ENCODE data around the gene DNM3. TPM values are rescaled to one million over a fixed set of nuclear protein-coding genes. Genes with fewer than 3 reads are reported as not detected.
"Not testable (repeated sequence)": the region's sequence is repeated elsewhere in the genome, so short reads cannot be mapped to it uniquely, and the experiment has no call there.

Gene DNM3
- total and polyA plus RNA-seq, 2 donors (not counting 1 experiment from before 2014, with no cell fraction given): 1.0 to 1.3 TPM

- H3K27me3 Mint-ChIP-seq: no peaks in the 10 kb centered on the region
- no peaks in the 10 kb centered on the region for H4K20me1 ChIP-seq (ENCODE audit: control insufficient read depth, insufficient read depth, low read length, poor library complexity, severe bottlenecking)
- CTCF ChIA-PET: no interaction called here
- H3K27ac ChIP-seq (ENCODE audit: low read length in 2 of 2): no peak overlapping the region
- peaks cover 11% of the 10 kb centered on the region for H3K4me1 Mint-ChIP-seq
- ATAC-seq (ENCODE audit: low read depth) (no peak), DNase-seq (no peak)
- no peaks in the 10 kb centered on the region for H3K27me3 ChIP-seq (replicated peaks in 1 of 4; ENCODE audit: control extremely low read depth in 1 of 4, control insufficient read depth in 3 of 4, insufficient read depth in 4 of 4, low read length in 3 of 4)
- peaks cover 27 to 30% of the 10 kb centered on the region in 2 donors for H3K4me1 ChIP-seq (ENCODE audit: control insufficient read depth in 2 of 2, insufficient read depth in 2 of 2, low read length in 2 of 2)
- H3K9ac ChIP-seq (ENCODE audit: low read length): no peak overlapping the region
- no peaks in the 10 kb centered on the region for H3K36me3 ChIP-seq (replicated peaks in 1 of 2; ENCODE audit: control extremely low read depth in 1 of 2, control insufficient read depth in 1 of 2, extremely low read depth in 1 of 2, insufficient read depth in 2 of 2, low read length in 1 of 2)
- no peak overlapping the region for H3K27ac Mint-ChIP-seq
- no peak overlapping the region for H3K4me3 Mint-ChIP-seq
- H3K79me2 ChIP-seq (ENCODE audit: control insufficient read depth, insufficient read depth, low read length): no peaks in the 10 kb centered on the region
- peaks cover 0 to 26% (median 5%) of the 10 kb centered on the region in 3 donors for H3K9me3 ChIP-seq (ENCODE audit: control extremely low read depth in 1 of 3, control insufficient read depth in 2 of 3, insufficient read depth in 1 of 3, low read length in 2 of 3)
- no peak overlapping the region for H3K4me2 ChIP-seq (replicated peaks; ENCODE audit: low read depth, low read length, poor library complexity, severe bottlenecking)
- TF ChIP-seq CTCF (IDR thresholded peaks at IDR 0.05) (no peak), EZH2 (IDR thresholded peaks at IDR 0.05; ENCODE audit: borderline replicate concordance, insufficient read depth, low read depth, low read length, poor library complexity, severe bottlenecking) (no peak)
- H3K9me3 Mint-ChIP-seq (ENCODE audit: insufficient read depth): peaks cover 5% of the 10 kb centered on the region
- H3K4me3 ChIP-seq (ENCODE audit: control extremely low read depth in 1 of 5, extremely low read depth in 1 of 5, insufficient read depth in 1 of 5, low read depth in 2 of 5, low read length in 4 of 5): no peak overlapping the region
- POLR2A ChIA-PET: no interaction called here
- no peak overlapping the region for H2AFZ ChIP-seq (ENCODE audit: insufficient read depth, low read depth, low read length, poor library complexity, severe bottlenecking)
- intact Hi-C loops (cut with micrococcal nuclease): no loop called here
These were observed 522.6 kb downstream of the DNM3 start for GRCh38 chr1:172363852-172364251.

GRCh38 chr1:172371646-172372045, 530.3 kb downstream of the DNM3 start:
- H3K4me3 ChIP-seq (ENCODE audit: control extremely low read depth in 1 of 5, extremely low read depth in 1 of 5, insufficient read depth in 1 of 5, low read depth in 2 of 5, low read length in 4 of 5); H3K27ac ChIP-seq (ENCODE audit: low read length in 2 of 2); H3K4me3 Mint-ChIP-seq; H3K27me3 ChIP-seq (replicated peaks in 1 of 4; ENCODE audit: control extremely low read depth in 1 of 4, control insufficient read depth in 3 of 4, insufficient read depth in 4 of 4, low read length in 3 of 4); H3K4me2 ChIP-seq (replicated peaks; ENCODE audit: low read depth, low read length, poor library complexity, severe bottlenecking); H2AFZ ChIP-seq (ENCODE audit: insufficient read depth, low read depth, low read length, poor library complexity, severe bottlenecking); DNase-seq; H3K36me3 ChIP-seq (replicated peaks in 1 of 2; ENCODE audit: control extremely low read depth in 1 of 2, control insufficient read depth in 1 of 2, extremely low read depth in 1 of 2, insufficient read depth in 2 of 2, low read length in 1 of 2); intact Hi-C loops (cut with micrococcal nuclease); H3K4me1 ChIP-seq (ENCODE audit: control insufficient read depth in 2 of 2, insufficient read depth in 2 of 2, low read length in 2 of 2); H3K79me2 ChIP-seq (ENCODE audit: control insufficient read depth, insufficient read depth, low read length); H3K9ac ChIP-seq (ENCODE audit: low read length); POLR2A ChIA-PET; H3K27ac Mint-ChIP-seq; ATAC-seq (ENCODE audit: low read depth); H3K27me3 Mint-ChIP-seq; H4K20me1 ChIP-seq (ENCODE audit: control insufficient read depth, insufficient read depth, low read length, poor library complexity, severe bottlenecking): not testable (repeated sequence)
- Mint-ChIP-seq H3K9me3 (ENCODE audit: insufficient read depth) (peaks cover 10% of the 10 kb centered on the region), H3K4me1 (peaks cover 15% of the 10 kb centered on the region)
- no CpG with 5 or more reads among the region's 3 CpGs for WGBS (ENCODE audit: insufficient coverage)
- peaks cover 0 to 19% (median 2%) of the 10 kb centered on the region in 3 donors for H3K9me3 ChIP-seq (ENCODE audit: control extremely low read depth in 1 of 3, control insufficient read depth in 2 of 3, insufficient read depth in 1 of 3, low read length in 2 of 3)
- CTCF ChIA-PET: interaction anchor here (0.8 to 2.1 kb wide), 3 partner anchors 10 to 218 kb away, joined by 3 to 5 read pairs (median 5); no protein-coding TSS in a partner anchor
